Spleen (tissue), 13 donors: Measurements from ENCODE around the gene SPDYE8. TPM values are rescaled to one million over a fixed set of nuclear protein-coding genes. Genes with fewer than 3 reads are reported as not detected.
"Not testable (repeated sequence)": the region's sequence is repeated elsewhere in the genome, so short reads cannot be mapped to it uniquely, and the experiment has no call there.

Experiments
- DNase-seq: peaks from one replicate; pipeline ENCODE4 v3.0.0-alpha.2; 2020
- H3K27ac ChIP-seq, 8 donors: fragments of 200-600 bp; sonication (generic) in 7 of 8; 1 replicate in 4 of 8; 2 replicates in 4 of 8; pipeline versions ENCODE4 v1.5.0 to v1.8.0; 2016 to 2021; ENCODE audit warnings: inconsistent platforms in 4 of 8, mild to moderate bottlenecking in 4 of 8, moderate library complexity in 1 of 8
- H3K27me3 ChIP-seq, 7 donors: fragments of 200-600 bp; sonication (generic) in 6 of 7; replicated peaks in 1 of 7; 1 replicate in 4 of 7; 2 replicates in 3 of 7; pipeline versions ENCODE4 v1.5.0 to v1.8.0; 2016 to 2021; ENCODE audit warnings: inconsistent platforms in 3 of 7, mild to moderate bottlenecking in 1 of 7
- H3K36me3 ChIP-seq, 6 donors: fragments of 200-600 bp; sonication (generic) in 5 of 6; 1 replicate in 4 of 6; 2 replicates in 2 of 6; pipeline versions ENCODE4 v1.5.0 to v1.8.0; 2016 to 2021; ENCODE audit warnings: inconsistent platforms in 2 of 6
- H3K4me1 ChIP-seq, 6 donors: fragments of 200-600 bp; sonication (generic) in 5 of 6; 1 replicate in 3 of 6; 2 replicates in 3 of 6; pipeline versions ENCODE4 v1.5.0 to v1.8.0; 2016 to 2021; ENCODE audit warnings: inconsistent platforms in 3 of 6
- H3K4me3 ChIP-seq, 8 donors: fragments of 200-600 bp; sonication (generic) in 7 of 8; 1 replicate in 4 of 8; 2 replicates in 4 of 8; pipeline versions ENCODE4 v1.5.0 to v1.8.0; 2016 to 2021; ENCODE audit warnings: inconsistent platforms in 4 of 8, mild to moderate bottlenecking in 4 of 8, moderate library complexity in 2 of 8
- H3K9me3 ChIP-seq, 8 donors: fragments of 200-600 bp; sonication (generic) in 7 of 8; 1 replicate in 4 of 8; 2 replicates in 4 of 8; pipeline versions ENCODE4 v1.5.0 to v1.8.0; 2016 to 2021; ENCODE audit warnings: inconsistent platforms in 4 of 8
- POLR2A ChIP-seq, 3 donors: fragments of 450-650 bp; IDR thresholded peaks; one replicate each; pipeline ENCODE4 v1.5.1; 2017; ENCODE audit warnings: antibody characterized with exemption in 3 of 3, mild to moderate bottlenecking in 1 of 3
- POLR2AphosphoS5 ChIP-seq, 3 donors: sonication (generic); formaldehyde crosslinking; IDR thresholded peaks; one replicate each; pipeline ENCODE4 v1.5.1; 2017; ENCODE audit warnings: antibody characterized with exemption in 3 of 3
- WGBS, 5 donors: extraction: QIAGEN DNeasy Blood & Tissue Kit in 3 of 5; methylation state at CpG; one replicate each; pipeline versions ENCODE4 v1.1.5 to v1.1.7; 2013 to 2018; 5-methylcytosine and 5-hydroxymethylcytosine counted together
- intact Hi-C: fragments of 100-400 bp; cut with DNase I; formaldehyde crosslinking; loops from one replicate; pipeline ENCODE4 v1.15.0; 2023; ENCODE audit warnings: low total_unique reads
- long read RNA-seq, 2 donors: transcript quantifications; one replicate each; lab custom pipeline, GENCODE V29; 2026
- polyA plus RNA-seq, 3 donors: library from polyadenylated mRNA; stranded (reverse); fragments of 200-250 nt; gene quantifications; one replicate each; pipeline ENCODE4 v1.2.1, GENCODE V29; 2013
- total RNA-seq, 7 donors: library from RNA; depleted of rRNA in 3 of 7; stranded (reverse); fragments of >200 nt in 3 of 7; fragmentation: NEBNext Ultra II Directional in 4 of 7; extraction: Animal tissue kit (Norgen Biotek cat#: 25700) in 4 of 7; gene quantifications; one replicate each; pipeline versions ENCODE4 v1.1.0 to v1.2.1, GENCODE V29; 2016 to 2021
- TF ChIP-seq, protein P1 (sequence below), 11 experiments: fragments of 200-600 bp in 7 of 11; fragments of 450-650 bp in 4 of 11; sonication (generic) in 4 of 11; IDR thresholded peaks in 8 of 11; conservative IDR thresholded peaks in 3 of 11; 1 replicate in 7 of 11; 2 replicates in 4 of 11; pipeline versions ENCODE4 v1.4.0 to v1.8.0; 2016 to 2021; ENCODE audit warnings: antibody characterized with exemption in 11 of 11, inconsistent platforms in 4 of 11, mild to moderate bottlenecking in 1 of 11
- donor health status: healthy with polysubstance abuse.
- donor health status: DM: no; HTN: no; CAD: no; lungs with moderate emphysema.
- donor health status: DM: no; HTN: no; CAD: no.
- donor health status: Bipolar disorder and iron deficiency.
- donor health status: healthy.
- donor health status: DM: no; HTN: no; CAD: no.
- donor health status: DM: yes; HTN: yes; CAD: no.

SPDYE8 gene, protein sequence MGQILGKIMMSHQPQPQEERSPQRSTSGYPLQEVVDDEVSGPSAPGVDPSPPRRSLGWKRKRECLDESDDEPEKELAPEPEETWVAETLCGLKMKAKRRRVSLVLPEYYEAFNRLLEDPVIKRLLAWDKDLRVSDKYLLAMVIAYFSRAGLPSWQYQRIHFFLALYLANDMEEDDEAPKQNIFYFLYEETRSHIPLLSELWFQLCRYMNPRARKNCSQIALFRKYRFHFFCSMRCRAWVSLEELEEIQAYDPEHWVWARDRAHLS
- total RNA-seq, result not detected
- not detected for polyA plus RNA-seq
- long read RNA-seq, donor 1, result 0 reads
- long read RNA-seq, donor 2, result 0 reads

DNA sequence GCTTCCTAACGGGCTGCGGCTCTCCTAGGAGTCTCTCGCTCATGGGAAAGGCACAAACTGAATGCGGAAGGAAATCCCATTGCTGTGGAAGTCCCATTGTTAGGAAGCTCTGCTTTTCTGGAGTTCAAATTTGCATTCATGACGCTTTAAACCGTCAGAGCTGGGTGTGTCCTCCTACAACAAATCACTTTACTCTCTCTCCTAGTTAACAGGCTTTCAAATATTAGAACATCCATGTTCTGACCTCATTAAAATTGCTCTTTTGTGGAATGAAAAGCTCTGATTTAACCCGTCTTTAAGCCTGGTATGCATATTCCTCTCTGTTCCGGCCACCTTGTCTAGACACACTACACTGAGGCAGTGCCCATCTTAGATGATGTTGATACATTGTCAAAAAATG is at the start of gene SPDYE8:
Gene SPDYE8 (minus strand): TSS at position 101 of the 400 bp plus-strand sequence. CDS start 1,800 bp downstream, outside the sequence.
- H3K4me3 ChIP-seq, H3K9me3 ChIP-seq, H3K36me3 ChIP-seq, DNase-seq, H3K27ac ChIP-seq, H3K4me1 ChIP-seq, intact Hi-C loops, H3K27me3 ChIP-seq: not testable (repeated sequence)
- no CpG with 5 or more reads among the region's 8 CpGs for WGBS, 5 donors

DNA sequence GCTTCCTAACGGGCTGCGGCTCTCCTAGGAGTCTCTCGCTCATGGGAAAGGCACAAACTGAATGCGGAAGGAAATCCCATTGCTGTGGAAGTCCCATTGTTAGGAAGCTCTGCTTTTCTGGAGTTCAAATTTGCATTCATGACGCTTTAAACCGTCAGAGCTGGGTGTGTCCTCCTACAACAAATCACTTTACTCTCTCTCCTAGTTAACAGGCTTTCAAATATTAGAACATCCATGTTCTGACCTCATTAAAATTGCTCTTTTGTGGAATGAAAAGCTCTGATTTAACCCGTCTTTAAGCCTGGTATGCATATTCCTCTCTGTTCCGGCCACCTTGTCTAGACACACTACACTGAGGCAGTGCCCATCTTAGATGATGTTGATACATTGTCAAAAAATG is 28.2 kb upstream of the SPDYE8 start, which contains the start of gene SPDYE11:
Gene SPDYE11 (minus strand): TSS at position 101 of the 400 bp plus-strand sequence. CDS start 1,800 bp downstream, outside the sequence.
- H3K4me1 ChIP-seq, H3K36me3 ChIP-seq, DNase-seq, H3K27me3 ChIP-seq, intact Hi-C loops, H3K4me3 ChIP-seq, H3K27ac ChIP-seq, H3K9me3 ChIP-seq: not testable (repeated sequence)
- no CpG with 5 or more reads among the region's 8 CpGs for WGBS, 5 donors

DNA sequence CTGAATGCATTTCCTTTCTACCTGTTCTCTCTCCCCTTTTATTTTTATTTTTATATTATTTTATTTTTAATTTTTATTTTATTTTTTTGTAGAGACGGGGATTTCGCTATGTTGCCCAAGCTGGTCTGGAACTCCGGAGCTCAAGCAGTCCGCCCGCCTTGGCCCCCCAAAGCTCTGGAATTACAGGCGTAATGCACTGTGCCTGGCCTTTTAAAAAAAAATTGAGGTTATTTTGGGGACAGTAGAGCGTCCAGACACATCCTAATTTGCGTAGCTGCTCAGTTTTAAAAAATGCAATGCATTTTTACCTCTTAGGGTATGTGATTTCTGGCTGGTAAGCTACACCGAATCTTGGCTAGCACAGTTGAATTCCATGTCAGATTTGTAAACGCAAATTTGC is 23.1 kb downstream of the SPDYE8 start:
- intact Hi-C loops, H3K27me3 ChIP-seq, H3K36me3 ChIP-seq, H3K9me3 ChIP-seq: not testable (repeated sequence)
- Histone ChIP-seq H3K4me1 (peaks cover 3 to 15% (median 7%) of the 10 kb centered on the region in 6 donors), H3K4me3 (peak overlapping the region in 5 of 8 donors; percentile 23 to 76 (median 66)), H3K27ac (peak overlapping the region in 4 of 8 donors; percentile 90 to 96 (median 91))
- WGBS, 5 donors, result 15 to 24% (median 17%) methylated on average over 10 of the region's 10 CpGs
- peak; percentile 79 for DNase-seq

DNA sequence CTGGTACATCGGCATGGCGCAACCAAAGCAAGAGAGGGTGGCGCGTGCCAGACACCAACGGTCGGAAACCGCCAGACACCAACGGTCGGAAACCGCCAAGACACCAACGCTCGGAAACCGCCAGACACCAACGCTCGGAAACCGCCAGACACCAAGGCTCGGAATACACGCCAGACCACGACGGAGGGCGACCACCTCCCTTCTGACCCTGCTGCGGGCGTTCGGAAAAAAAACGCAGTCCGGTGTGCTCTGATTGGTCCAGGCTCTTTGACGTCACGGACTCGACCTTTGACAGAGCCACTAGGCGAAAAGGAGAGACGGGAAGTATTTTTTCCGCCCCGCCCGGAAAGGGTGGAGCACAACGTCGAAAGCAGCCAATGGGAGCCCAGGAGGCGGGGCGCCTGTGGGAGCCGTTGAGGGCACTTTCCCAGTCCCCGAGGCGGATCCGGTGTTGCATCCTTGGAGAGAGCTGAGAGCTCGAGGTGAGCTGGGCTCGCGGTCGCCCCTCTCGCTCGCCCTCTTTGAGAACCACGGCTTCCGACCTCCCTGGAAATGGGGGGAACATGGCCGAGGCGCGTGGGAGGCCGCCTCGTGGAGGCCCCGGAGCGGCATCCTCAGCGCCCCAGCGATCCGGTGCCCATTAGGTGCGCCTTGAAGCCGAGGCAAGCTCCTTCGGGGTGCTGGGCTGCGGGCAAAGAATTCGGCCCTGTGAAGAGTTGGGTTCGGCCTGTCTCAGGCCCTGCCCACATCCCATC is 23.7 kb downstream of the SPDYE8 start:
- H3K36me3 ChIP-seq, intact Hi-C loops, H3K27me3 ChIP-seq, H3K9me3 ChIP-seq: not testable (repeated sequence)
- peak; percentile 94 for DNase-seq
- peak; percentile 82 to 98 (median 94) for TF ChIP-seq POLR2AphosphoS5 (IDR thresholded peaks at IDR 0.05)
- peak; percentile 55 to 85 (median 65) for TF ChIP-seq POLR2A (IDR thresholded peaks at IDR 0.05)
- TF ChIP-seq, protein P1, sequence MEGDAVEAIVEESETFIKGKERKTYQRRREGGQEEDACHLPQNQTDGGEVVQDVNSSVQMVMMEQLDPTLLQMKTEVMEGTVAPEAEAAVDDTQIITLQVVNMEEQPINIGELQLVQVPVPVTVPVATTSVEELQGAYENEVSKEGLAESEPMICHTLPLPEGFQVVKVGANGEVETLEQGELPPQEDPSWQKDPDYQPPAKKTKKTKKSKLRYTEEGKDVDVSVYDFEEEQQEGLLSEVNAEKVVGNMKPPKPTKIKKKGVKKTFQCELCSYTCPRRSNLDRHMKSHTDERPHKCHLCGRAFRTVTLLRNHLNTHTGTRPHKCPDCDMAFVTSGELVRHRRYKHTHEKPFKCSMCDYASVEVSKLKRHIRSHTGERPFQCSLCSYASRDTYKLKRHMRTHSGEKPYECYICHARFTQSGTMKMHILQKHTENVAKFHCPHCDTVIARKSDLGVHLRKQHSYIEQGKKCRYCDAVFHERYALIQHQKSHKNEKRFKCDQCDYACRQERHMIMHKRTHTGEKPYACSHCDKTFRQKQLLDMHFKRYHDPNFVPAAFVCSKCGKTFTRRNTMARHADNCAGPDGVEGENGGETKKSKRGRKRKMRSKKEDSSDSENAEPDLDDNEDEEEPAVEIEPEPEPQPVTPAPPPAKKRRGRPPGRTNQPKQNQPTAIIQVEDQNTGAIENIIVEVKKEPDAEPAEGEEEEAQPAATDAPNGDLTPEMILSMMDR (IDR thresholded peaks at IDR 0.05 in 8 of 11, conservative IDR thresholded peaks at IDR 0.05 in 3 of 11), result peak in 1 of 11 experiments; percentile 19
- Histone ChIP-seq H3K4me1 (peaks cover 3 to 15% (median 7%) of the 10 kb centered on the region in 6 donors), H3K27ac (peak overlapping the region; percentile 73 to 96 (median 90)), H3K4me3 (peak overlapping the region; percentile 45 to 76 (median 64))
- WGBS, 5 donors, result 0 to 1% (median 0%) methylated on average over 14 to 50 of the region's 66 CpGs

DNA sequence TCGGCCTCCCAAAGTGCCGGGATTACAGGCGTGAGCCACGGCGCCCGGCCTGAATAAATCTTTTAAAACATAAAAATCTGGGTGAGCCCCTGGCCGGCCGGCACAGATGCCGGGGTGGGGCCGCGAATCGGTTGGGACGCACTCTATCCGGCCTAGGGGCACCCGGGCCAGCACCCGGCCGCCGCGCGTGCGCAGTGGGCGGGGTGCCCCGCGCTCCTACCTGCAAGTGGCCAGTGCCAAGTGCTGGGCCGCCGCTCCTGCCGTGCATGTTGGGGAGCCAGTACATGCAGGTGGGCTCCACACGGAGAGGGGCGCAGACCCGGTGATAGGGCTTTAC is 24.2 kb downstream of the SPDYE8 start:
- H3K4me3 ChIP-seq, result peak overlapping the region; percentile 45 to 76 (median 64)
- peak overlapping the region; percentile 73 to 96 (median 90) for H3K27ac ChIP-seq
- intact Hi-C loops, H3K27me3 ChIP-seq, H3K9me3 ChIP-seq, H3K36me3 ChIP-seq: not testable (repeated sequence)
- H3K4me1 ChIP-seq, result peaks cover 3 to 15% (median 7%) of the 10 kb centered on the region in 6 donors
- WGBS, 5 donors, result 0 to 1% (median 0%) methylated on average over 16 to 18 of the region's 30 CpGs; no CpG with 5 or more reads in 1 of the 5 donors
- DNase-seq, result peak; percentile 94

DNA sequence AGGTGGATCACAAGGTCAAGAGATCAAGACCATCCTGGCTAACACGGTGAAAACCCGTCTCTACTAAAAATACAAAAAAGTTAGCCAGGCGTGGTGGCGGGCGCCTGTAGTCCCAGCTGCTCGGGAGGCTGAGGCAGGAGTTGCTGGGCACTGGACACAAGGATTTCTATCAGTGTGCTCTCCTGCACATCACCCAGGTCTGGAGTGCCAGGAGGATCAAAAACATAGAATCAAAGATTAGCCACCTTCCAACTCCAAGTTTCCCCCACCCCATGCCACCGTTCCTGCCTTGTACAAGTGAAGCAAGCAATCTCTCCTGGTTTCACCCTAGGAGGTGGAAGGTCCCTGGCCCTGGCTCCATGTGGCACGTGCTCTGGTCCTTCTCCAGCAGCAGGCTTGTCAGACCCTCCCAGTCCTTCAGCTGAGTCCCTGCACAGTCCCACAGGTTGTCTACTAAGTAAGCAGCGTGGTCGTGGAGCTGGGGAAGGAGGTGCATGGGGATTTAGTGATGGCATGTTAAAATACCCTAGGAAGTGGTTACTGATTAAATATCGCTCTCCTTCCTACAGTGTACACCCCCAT is 31.6 kb downstream of the SPDYE8 start:
- DNase-seq, intact Hi-C loops, H3K36me3 ChIP-seq, H3K4me3 ChIP-seq, H3K4me1 ChIP-seq, H3K27ac ChIP-seq, H3K27me3 ChIP-seq, H3K9me3 ChIP-seq: not testable (repeated sequence)
- WGBS, 5 donors, result no CpG with 5 or more reads among the region's 11 CpGs

DNA sequence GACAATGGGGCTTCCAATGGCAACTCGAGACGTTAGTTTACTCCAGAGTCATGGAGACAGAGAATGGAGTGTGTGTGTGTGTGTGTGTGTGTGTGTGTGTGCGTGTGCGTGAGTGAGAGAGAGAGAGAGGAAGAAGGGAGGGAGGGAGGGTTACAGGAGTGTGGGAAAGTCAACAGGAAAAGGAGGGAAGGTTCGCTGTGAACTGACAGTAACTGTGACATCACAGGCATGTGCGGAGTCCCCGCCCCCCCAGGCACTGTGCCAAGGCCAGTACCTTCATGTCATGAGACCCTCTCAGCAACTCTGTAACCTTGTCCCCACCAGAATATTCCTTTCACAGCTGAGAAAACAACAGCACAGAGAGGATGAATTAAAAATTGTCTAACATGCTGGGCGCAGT is 32.1 kb downstream of the SPDYE8 start:
- H3K27ac ChIP-seq, DNase-seq, intact Hi-C loops, H3K4me1 ChIP-seq, H3K36me3 ChIP-seq, H3K9me3 ChIP-seq, H3K4me3 ChIP-seq, H3K27me3 ChIP-seq: not testable (repeated sequence)
- 62 to 93% (median 70%) methylated on average over 3 to 5 of the region's 8 CpGs for WGBS, 5 donors

DNA sequence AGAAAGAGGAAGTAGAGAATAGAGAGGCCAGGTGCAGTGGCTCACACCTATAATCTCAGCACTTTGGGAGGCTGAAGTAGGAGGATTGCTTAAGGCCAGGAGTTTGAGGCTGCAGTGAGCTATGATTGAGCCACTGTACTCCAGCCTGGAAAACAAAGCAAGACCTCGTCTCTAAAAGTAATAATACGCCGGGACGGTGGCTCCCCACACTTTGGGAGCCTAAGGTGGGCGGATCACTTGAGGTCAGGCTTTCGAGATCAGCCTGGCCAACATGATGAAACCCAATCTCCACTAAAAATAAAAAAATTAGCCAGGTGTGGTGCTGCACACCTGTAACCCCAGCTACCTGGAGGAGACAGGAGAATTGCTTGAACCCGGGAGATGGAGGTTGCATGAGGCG is 34.1 kb downstream of the SPDYE8 start:
- H3K4me1 ChIP-seq, H3K27me3 ChIP-seq, H3K9me3 ChIP-seq, H3K27ac ChIP-seq, H3K4me3 ChIP-seq, H3K36me3 ChIP-seq, intact Hi-C loops, DNase-seq: not testable (repeated sequence)
- WGBS, 5 donors, result 97 to 100% (median 97%) methylated on average over 6 to 8 of the region's 8 CpGs; no CpG with 5 or more reads in 1 of the 5 donors

DNA sequence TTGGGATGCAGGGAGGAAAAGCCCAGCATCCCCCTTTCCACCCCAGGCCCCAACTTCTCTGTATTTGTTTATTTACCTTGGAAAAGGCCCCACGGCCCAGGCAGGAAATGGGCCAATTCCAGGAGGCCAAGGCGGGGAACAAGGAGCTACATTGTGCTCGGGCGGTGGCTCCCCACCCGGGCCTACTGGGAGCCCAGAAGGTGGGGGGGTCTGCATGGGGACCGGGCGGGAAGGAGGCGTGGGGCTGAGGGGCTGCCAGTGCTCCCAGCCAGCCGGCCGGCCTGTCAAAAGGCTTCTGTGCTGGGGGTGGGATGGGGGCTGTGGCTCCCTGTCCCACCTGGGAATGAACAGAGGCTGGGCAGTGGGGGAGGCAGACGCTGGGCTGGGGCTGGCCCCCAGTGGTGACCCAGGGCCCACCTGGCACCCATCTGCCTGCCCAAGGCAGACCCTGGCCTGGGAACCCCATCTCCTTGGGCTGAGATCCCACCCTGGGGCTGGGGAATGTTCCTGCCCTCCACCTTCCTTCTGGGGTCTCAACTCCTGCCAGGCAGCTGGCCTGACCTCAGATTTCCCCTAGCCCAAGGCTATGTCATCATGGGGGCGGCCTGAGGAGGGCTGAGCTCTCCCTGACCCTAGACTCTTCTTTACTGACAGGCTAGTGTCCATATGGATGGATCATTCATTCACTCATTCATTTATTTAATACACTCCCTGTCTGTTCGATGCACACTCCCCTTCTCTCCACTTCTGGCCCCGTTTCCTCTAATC is 39.2 kb downstream of the SPDYE8 start:
- H3K36me3 ChIP-seq, DNase-seq, H3K9me3 ChIP-seq, H3K4me3 ChIP-seq, H3K27me3 ChIP-seq, intact Hi-C loops, H3K4me1 ChIP-seq, H3K27ac ChIP-seq: not testable (repeated sequence)
- 68 to 86% (median 80%) methylated on average over 6 to 10 of the region's 14 CpGs; no CpG with 5 or more reads in 1 of the 5 donors for WGBS, 5 donors
